Measurements from ENCODE around the gene JARID2.

- no peak for TF ChIP-seq CTCF (IDR thresholded peaks at IDR 0.05)
- TF ChIP-seq POLR2AphosphoS5 (IDR thresholded peaks at IDR 0.05; ENCODE audit: insufficient read depth in 1 of 2, low read depth in 1 of 2) = no peak
- no peak for TF ChIP-seq POLR2A (IDR thresholded peaks at IDR 0.05)
Observed at GRCh38 chr6:15528870-15529269, 283.0 kb downstream of the JARID2 start.
